Adrenal gland (tissue), 12 donors: ENCODE measurements around the gene HOXC6. TPM values are rescaled to one million over a fixed set of nuclear protein-coding genes. Genes with fewer than 3 reads are reported as not detected.

Experiments
- DNase-seq, 7 donors: peaks; one replicate each; pipeline ENCODE4 v3.0.0-alpha.2; 2019 to 2020
- H3K27ac ChIP-seq, 5 donors: fragments of 200-600 bp; sonication (generic) in 4 of 5; 1 replicate in 3 of 5; 2 replicates in 2 of 5; pipeline versions ENCODE4 v1.5.1 to v1.8.0; 2016 to 2020; ENCODE audit warnings: mild to moderate bottlenecking in 1 of 5
- H3K27me3 ChIP-seq: fragments of 200-600 bp; 2 replicates; pipeline ENCODE4 v1.8.0; 2021
- H3K36me3 ChIP-seq, 2 donors: fragments of 200-600 bp; replicated peaks in 1 of 2; 1 replicate in 1 of 2; 2 replicates in 1 of 2; pipeline versions ENCODE4 v1.5.1 to v1.8.0; 2018 to 2022
- H3K4me1 ChIP-seq, 2 donors: fragments of 200-600 bp; replicated peaks in 1 of 2; 1 replicate in 1 of 2; 2 replicates in 1 of 2; pipeline versions ENCODE4 v1.5.1 to v1.8.0; 2018 to 2021
- H3K4me3 ChIP-seq, 4 donors: fragments of 200-600 bp; sonication (generic) in 3 of 4; one replicate each; pipeline ENCODE4 v1.5.1; 2016 to 2018
- H3K9me3 ChIP-seq, 3 donors: fragments of 200-600 bp; sonication (generic) in 1 of 3; replicated peaks in 1 of 3; 1 replicate in 2 of 3; 2 replicates in 1 of 3; pipeline versions ENCODE4 v1.5.1 to v1.8.0; 2016 to 2021
- CTCF ChIP-seq, 6 experiments: fragments of 450-650 bp in 4 of 6; fragments of 200-600 bp in 2 of 6; sonication (generic) in 1 of 6; IDR thresholded peaks; 1 replicate in 5 of 6; 2 replicates in 1 of 6; pipeline versions ENCODE4 v1.5.1 to v1.8.0; 2016 to 2021; ENCODE audit warnings: antibody characterized with exemption in 6 of 6, mild to moderate bottlenecking in 2 of 6, moderate library complexity in 1 of 6
- POLR2A ChIP-seq, 2 donors: fragments of 450-650 bp; IDR thresholded peaks; one replicate each; pipeline ENCODE4 v1.6.1; 2017; ENCODE audit warnings: antibody characterized with exemption in 2 of 2, mild to moderate bottlenecking in 2 of 2, moderate library complexity in 1 of 2
- WGBS, 4 donors: extraction: QIAGEN DNeasy Blood & Tissue Kit in 2 of 4; methylation state at CpG; one replicate each; pipeline versions ENCODE4 v1.1.5 to v1.1.7; 2013 to 2017; 5-methylcytosine and 5-hydroxymethylcytosine counted together
- intact Hi-C, 2 donors: fragments of 100-400 bp; cut with DNase I; formaldehyde crosslinking; loops; one replicate each; pipeline versions ENCODE4 v1.14.1 to v1.15.0; 2022 to 2023
- polyA plus RNA-seq, 3 donors: library from polyadenylated mRNA; stranded (reverse); fragments of 200-250 nt in 2 of 3; fragments of 350-450 nt in 1 of 3; fragmentation: Illumina TruSeq in 1 of 3; extraction: RNeasy Lipid Tissue Mini Kit (QIAGEN cat#74804) in 1 of 3; gene quantifications; one replicate each; pipeline ENCODE4 v1.2.3, GENCODE V29; 2013 to 2014
- total RNA-seq, 9 donors: library from RNA; depleted of rRNA in 4 of 9; stranded (reverse); fragments of >200 nt in 4 of 9; fragments of 120-200 nt in 1 of 9; fragmentation: NEBNext Ultra II Directional in 1 of 9; extraction: Animal tissue kit (Norgen Biotek cat#: 25700) in 1 of 9; gene quantifications; one replicate each; pipeline versions ENCODE4 v1.1.0 to v1.2.4, GENCODE V29; 2013 to 2023
- donor health status: healthy with polysubstance abuse.
- donor health status: Bipolar disorder and iron deficiency.
- donor health status: DM: yes; HTN: yes; CAD: no.
- donor health status: DM: no; HTN: no; CAD: no.
- donor health status: DM: no; HTN: no; CAD: no.
- donor health status: DM: yes; HTN: yes; CAD: no.

The HOXC6 gene
- total and polyA plus RNA-seq, 12 donors, result 1.5 to 23.1 (median 13.2) TPM

GRCh38 chr12:54068418-54069070, 40.3 kb downstream of the HOXC6 start:
- Histone ChIP-seq H3K4me1 (no peaks in the 10 kb centered on the region), H3K27ac (no peak overlapping the region), H3K36me3 (no peaks in the 10 kb centered on the region), H3K4me3 (no peak overlapping the region), H3K9me3 (no peaks in the 10 kb centered on the region), H3K27me3 (no peaks in the 10 kb centered on the region)
- no peak for TF ChIP-seq CTCF (IDR thresholded peaks at IDR 0.05)
- no peak for TF ChIP-seq POLR2A (IDR thresholded peaks at IDR 0.05)
- intact Hi-C loops, result no loop called here
- 85 to 91% (median 89%) methylated on average over 4 of the region's 4 CpGs for WGBS, 4 donors
- DNase-seq, result no peak

- H3K27me3 ChIP-seq, result no peaks in the 10 kb centered on the region
- H3K27ac ChIP-seq, result no peak overlapping the region
- no peak for TF ChIP-seq POLR2A (IDR thresholded peaks at IDR 0.05)
- no peak for TF ChIP-seq CTCF (IDR thresholded peaks at IDR 0.05)
- no peaks in the 10 kb centered on the region for H3K4me1 ChIP-seq
- H3K36me3 ChIP-seq, result no peaks in the 10 kb centered on the region
- H3K9me3 ChIP-seq, result no peaks in the 10 kb centered on the region
- H3K4me3 ChIP-seq, result no peak overlapping the region
- intact Hi-C loops, result no loop called here
- DNase-seq, result no peak
- WGBS, 4 donors, result 58 to 81% (median 73%) methylated on average over 1 of the region's 1 CpG
These were observed 43.7 kb downstream of the HOXC6 start for GRCh38 chr12:54071942-54072341.

- Histone ChIP-seq H3K4me1 (no peaks in the 10 kb centered on the region), H3K36me3 (no peaks in the 10 kb centered on the region), H3K9me3 (no peaks in the 10 kb centered on the region), H3K4me3 (no peak overlapping the region), H3K27ac (no peak overlapping the region), H3K27me3 (no peaks in the 10 kb centered on the region)
- no peak for DNase-seq
- no peak for TF ChIP-seq POLR2A (IDR thresholded peaks at IDR 0.05)
- no peak for TF ChIP-seq CTCF (IDR thresholded peaks at IDR 0.05)
- intact Hi-C loops, result no loop called here
- WGBS, 4 donors, result 70 to 84% (median 78%) methylated on average over 6 of the region's 6 CpGs
These were observed 46.1 kb downstream of the HOXC6 start for GRCh38 chr12:54074308-54074707.

GRCh38 chr12:54075409-54075808, 47.2 kb downstream of the HOXC6 start:
- intact Hi-C loops, result no loop called here
- H3K4me1 ChIP-seq, result no peaks in the 10 kb centered on the region
- H3K27me3 ChIP-seq, result no peaks in the 10 kb centered on the region
- H3K9me3 ChIP-seq, result no peaks in the 10 kb centered on the region
- H3K27ac ChIP-seq, result no peak overlapping the region
- TF ChIP-seq CTCF (IDR thresholded peaks at IDR 0.05) (no peak), POLR2A (IDR thresholded peaks at IDR 0.05) (no peak)
- WGBS, 4 donors, result 65 to 73% (median 70%) methylated on average over 6 of the region's 6 CpGs
- H3K4me3 ChIP-seq, result no peak overlapping the region
- H3K36me3 ChIP-seq, result no peaks in the 10 kb centered on the region
- DNase-seq, result no peak
